Activated CD4-positive, alpha-beta T cell treated with anti-CD3 and anti-CD28 coated beads, Interleukin-10, Interleukin-2, amounts not matched to agents 100 ng/mL and 50 ng/mL, durations not matched to agents 16 hours and 8 hours (primary cell): Measurements from ENCODE around the gene MASP1.
"Not testable (repeated sequence)": the region's sequence is repeated elsewhere in the genome, so short reads cannot be mapped to it uniquely, and the experiment has no call there.

Experiments used
- DNase-seq: peaks from one replicate; pipeline ENCODE4 v3.0.0-alpha.2; 2020

The MASP1 gene

DNA sequence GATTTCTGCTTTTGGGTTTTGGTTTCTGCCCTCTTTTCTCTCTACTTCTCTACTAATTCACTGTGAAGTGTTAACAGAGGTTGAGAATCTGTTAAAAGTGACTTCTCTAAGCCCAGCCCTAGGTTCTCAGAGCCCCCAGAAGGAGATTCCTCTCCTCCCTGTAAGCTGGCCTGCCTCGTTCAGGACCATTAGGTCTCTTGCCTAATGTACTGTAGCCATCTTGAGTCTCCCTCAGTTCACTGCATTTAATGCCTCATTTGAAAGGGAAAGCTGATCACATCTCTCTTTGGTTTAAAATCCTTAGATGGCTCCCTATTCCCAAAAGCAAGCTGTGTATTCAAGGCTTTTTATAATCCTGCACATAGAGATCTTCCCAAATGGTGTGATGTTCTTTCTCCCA lies 77.9 kb downstream of the MASP1 start:
- DNase-seq: no peak

DNA sequence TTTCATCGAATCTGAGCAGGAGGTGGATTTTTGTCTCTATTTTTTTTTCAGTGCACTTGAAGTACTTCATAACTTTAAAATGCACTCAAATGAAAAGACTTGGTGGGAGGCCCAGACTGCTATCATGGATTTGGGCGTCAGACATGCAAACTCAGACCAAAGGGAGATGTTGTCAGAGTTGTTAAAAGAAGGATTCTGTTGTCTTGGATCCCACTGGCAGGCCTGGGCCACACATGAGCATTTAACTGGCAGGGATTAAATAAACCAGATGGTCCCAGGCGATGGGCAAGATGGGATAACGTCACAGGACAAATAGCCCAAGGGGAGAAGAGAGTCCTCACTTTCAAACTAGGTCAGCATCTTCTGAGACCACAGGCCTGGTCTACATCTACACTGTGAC lies 78.8 kb downstream of the MASP1 start:
- DNase-seq: no peak

DNA sequence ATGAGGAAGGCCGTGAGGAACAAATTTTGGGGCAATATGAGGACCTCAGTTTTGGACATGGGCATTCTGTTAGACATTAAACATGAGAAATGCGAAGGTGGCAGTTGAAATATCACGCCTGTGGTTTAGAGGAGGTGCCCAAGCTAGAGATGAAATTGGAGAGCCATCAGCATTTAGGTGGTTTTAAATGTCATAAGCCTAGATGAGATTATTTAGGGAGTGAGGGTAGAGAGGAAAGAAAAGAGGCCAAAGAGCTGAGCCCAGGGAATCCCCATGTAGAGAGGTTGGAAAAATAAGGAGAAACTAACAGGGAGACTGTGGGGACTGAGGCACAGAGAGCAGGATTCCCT lies 79.4 kb downstream of the MASP1 start:
- DNase-seq: no peak

- DNase-seq: no peak
These were observed 79.9 kb downstream of the MASP1 start for GRCh38 chr3:187211532-187212195.

GRCh38 chr3:187210545-187211327 lies 80.8 kb downstream of the MASP1 start:
- no peak for DNase-seq

- no peak for DNase-seq
These were observed 81.4 kb downstream of the MASP1 start for GRCh38 chr3:187210091-187210490.

DNA sequence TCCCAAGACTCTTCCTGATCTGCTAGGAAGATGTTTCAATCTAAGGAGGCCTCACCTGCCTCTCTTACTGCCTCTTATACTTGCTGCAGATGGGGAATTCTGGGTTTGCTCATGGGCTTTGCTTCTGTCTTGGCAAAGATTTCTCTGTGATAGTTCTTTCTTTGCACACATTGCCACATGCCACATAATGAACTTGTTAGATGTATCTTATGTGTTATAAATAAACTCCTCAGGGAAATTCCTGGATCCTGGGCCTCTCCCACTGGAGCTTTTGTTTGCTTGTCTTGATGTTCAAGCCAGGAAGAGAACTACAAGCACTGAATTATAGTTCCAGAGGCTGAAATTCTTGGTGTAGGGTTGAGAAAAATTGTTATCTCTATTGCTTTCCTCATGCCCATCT lies 82.0 kb downstream of the MASP1 start:
- DNase-seq: no peak

DNA sequence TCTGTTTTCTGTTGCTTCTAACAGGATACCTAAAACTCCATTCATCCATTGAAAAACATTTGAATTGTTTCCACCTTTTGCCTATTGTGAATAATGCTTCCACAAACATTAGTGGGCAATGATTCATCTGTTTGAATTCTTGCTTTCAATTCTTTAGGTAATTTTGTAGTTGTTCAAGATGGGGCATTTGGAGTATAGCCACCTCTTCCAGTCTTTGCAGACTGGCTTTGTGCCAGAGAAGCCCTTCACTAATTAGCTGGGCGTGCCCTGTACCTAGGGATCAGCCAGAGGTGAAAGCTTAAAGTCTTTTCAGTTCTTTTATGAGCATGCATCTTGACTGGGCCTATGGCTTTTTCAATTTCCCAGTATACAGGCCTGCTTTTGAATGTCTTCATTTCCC lies 83.4 kb downstream of the MASP1 start:
- DNase-seq: no peak

GRCh38 chr3:187207624-187208023 lies 83.9 kb downstream of the MASP1 start:
- no peak for DNase-seq

DNA sequence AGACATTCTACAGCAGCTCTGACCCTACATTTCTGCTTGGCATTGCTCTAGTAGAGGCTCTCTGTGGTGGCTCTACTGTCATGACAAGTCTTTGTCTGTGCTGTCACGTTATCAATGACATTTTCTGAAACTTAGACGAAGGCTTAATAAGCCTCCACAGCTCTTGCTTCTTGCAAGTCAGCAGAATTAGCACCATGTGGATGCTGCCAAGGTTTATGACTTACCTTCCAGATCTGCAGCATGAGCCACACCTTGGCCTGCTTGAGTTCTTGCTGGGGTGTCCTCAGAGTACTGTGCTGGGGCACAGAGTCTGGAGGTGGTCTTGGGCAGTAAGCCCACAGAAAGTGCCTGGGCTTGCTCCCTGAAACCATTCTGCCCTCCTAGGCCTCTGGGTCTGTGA lies 84.5 kb downstream of the MASP1 start:
- no peak for DNase-seq

GRCh38 chr3:187205683-187206082 lies 85.9 kb downstream of the MASP1 start:
- DNase-seq: peak; percentile 8

DNA sequence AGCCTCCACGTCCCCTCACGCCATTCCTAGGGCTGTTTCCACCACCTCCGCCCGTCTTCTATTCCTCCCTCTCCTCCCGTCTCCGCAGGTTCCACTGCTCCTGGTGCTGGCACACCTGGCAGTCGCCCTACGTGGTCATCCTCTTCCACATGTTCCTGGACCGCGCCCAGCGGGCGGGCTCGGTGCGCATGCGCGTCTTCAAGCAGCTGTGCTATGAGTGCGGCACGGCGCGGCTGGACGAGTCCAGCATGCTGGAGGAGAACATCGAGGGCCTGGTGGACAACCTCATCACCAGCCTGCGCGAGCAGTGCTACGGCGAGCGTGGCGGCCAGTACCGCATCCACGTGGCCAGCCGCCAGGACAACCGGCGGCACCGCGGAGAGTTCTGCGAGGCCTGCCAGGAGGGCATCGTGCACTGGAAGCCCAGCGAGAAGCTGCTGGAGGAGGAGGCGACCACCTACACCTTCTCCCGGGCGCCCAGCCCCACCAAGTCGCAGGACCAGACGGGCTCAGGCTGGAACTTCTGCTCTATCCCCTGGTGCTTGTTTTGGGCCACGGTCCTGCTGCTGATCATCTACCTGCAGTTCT lies 92.0 kb downstream of the MASP1 start:
- not testable (repeated sequence) for DNase-seq

DNA sequence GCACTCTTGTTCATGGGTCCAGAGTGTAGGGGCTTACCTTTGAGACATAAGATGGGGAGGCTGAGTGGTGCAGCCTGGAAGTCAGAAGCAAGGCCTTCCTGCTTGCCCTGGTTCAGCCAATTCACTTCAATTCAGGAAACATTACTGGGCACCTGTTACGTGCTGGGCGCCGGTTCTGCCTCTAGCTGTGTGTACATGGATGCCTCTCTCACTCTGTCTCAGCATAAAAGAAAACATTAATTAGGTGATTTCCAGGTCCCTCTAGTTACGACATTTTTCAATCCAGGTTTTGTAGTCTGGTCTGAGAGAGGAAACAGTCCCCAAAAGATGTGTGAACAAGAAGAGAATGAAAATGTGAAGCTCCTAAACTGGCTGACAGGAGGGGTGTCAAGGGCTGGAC lies 93.0 kb downstream of the MASP1 start:
- no peak for DNase-seq

DNA sequence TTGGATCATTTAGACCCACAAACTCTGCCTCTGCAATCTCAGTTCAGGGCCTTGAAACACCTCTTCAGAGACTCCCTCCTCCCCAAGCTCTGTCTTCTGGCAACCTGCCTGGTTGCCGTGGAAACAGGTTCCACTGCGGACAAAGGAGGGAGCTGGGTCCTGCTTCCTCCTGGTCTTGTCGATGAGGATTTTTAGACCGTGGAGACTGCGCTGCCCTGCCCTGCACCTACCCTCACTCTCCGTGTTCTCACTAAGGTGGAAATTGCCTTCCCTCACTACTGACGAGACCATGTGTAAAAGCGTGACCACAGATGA lies 94.2 kb downstream of the MASP1 start, which contains the start of gene RTP1:
Gene RTP1 (plus strand): TSS at position 152 of the 315 bp plus-strand sequence. CDS start 30 bp downstream, at position 182.
- no peak for DNase-seq

DNA sequence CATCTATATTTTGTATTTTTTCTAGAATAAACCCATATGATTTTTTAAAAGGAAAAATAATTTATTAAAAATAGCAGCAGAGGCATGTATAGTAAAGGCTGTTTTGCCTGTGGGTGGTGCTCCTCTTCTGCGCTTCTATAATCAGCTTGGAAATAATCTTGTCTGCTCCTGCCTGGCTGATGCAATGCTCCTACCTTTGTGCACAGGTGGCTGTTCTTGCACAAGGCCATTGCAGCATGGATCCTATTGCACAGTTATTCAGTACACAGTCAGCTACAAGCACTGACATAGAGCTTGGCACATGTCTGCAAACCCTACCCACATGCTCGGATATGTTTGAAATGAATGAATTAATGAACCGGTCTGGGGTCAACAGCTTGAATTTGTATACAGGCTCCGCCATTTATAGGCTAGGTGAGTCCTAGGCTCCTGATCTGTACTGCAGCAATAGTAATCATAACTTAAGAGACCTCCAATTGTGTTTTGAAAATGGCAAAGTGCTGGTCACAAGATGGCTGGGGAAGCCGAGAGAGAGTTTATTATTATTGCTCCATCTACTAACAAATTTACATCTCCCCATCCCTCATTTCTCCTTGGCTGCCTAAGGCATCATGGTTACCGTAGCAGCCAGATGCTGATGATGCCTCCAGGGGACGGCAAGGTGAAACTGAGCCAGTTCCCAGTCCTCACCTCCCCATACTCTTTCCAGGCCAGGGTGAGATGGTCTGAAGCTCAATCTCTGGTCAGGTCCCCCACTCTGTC lies 94.8 kb downstream of the MASP1 start:
- no peak for DNase-seq

GRCh38 chr3:187193181-187193580 lies 98.4 kb downstream of the MASP1 start:
- no peak for DNase-seq

DNA sequence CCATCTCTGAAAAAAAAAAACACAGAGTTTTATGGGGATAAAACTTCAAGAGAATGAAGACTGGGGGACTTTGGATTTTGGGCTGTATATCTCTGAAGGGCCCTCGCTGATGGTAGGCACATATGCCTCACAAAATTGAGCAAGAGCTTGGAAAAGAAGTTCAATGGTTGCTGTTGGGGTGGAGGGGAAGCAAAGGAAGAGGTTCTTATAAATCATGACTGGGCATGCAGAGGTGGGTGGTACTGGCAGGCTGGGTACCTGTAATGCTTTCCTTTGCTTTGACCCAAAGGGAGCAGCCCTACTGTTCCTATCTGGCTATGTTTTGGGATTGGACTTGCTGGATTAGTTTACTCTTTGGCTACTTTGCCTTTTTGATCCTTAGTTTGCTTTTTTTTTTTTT lies 100.3 kb downstream of the MASP1 start:
- DNase-seq: no peak

DNA sequence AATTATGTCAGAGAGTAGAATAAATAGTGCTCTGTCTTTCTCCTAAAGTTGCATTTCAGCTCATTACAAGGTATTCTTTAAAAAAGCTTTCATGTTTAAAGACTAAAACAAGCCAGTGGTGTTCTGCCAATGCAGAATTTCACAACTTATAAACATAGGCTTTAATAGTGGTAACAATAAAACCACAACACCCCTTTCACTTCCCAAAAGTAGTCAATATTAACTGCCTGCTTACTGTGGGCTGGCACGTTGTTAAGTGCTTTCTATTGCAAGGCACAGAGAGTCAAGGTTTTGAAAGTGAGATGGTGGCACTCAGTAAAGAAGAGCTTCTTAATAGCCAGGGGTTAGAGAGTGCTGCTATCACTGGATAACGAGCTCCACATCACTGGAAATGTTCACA lies 102.6 kb downstream of the MASP1 start:
- no peak for DNase-seq

DNA sequence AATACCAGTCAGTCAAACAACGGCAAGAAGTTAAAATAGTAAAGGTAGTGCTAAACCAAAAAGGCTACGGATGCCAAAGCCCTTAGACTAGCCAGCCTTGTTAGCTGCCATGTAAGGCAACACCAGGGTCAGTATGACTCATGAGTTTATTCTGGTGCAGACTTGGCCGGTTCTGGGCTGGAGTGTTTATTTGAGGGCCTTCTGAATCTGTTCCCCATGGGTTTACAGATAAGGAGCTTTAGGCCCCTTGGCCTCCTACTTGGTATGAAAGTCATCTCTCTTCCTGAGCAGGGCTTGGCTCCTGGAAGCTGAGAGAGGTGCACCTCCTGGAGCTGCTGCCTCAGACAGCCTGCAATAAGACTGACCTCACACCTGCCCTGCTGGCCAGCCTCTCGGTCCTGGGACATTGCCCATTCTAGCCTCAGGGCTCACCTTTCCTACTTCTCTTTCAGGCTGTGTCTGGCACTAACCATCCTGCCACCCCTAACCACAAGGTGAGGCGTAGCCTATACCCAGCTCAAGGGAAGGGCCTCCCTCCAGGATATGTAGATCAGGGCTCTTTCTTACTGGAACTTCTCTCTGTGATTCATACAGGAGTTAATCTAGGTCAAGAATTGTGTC lies 104.6 kb downstream of the MASP1 start:
- no peak for DNase-seq

- no peak for DNase-seq
These were observed 105.2 kb downstream of the MASP1 start for GRCh38 chr3:187186375-187186774.

DNA sequence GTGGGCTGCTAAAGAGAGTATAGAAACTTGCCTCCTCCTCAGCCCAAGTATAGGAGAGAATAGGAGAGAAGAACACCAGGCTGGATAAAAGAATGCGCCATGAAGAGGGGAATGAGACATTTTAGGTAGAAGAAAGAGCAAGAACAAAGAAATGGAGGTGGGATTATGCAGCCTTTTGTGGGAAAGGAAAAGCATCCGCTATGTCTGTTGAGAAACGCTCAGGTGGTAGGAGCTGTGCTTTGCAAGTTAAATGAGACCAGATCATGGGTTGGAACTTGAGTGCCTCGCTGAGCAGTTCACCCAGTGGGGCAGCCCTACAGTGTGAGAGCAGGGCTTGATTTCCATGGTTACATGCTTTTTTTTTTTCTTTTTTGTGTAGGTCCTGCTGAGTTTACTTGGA lies 105.8 kb downstream of the MASP1 start:
- no peak for DNase-seq
